ENCODE data around the gene DCLK1.

The DCLK1 gene

DNA sequence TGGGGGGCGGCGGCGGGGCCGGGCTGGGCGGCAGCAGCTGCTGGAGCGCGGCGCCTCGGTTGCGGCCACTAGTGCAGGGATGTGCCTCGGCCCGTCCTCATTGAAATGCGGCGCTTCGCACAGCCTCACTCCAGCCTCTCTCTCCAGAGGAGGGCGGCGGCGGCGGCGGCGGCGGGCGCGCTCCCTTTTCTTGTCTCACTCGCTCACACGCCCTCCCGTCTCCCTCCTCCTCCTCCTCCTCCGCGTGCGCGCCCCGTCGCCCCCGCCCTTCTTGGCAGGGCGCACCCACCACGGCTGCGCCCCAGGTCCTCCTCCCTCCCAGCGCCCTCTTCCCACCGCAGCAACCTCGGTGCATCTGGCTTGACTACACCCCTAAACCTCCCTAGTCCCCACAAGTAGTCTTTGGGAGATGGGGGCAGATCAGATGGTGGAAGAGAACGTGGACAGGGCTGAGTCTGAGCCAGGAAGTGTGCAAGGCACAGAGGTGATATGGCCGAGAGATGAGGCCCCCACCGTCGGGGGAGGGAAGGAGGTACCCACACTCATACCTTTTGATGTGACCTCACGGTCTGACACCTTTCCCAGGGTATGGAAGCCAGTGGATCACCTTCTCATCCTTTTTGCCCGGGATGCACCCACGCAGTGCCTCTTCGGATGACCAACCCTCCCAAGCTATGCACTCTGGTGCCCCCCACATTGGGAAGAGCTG, at the start of gene DCLK1:
Gene DCLK1 (minus strand): TSS at position 161 of the 709 bp plus-strand sequence.
- DNase-seq: no peak

DNA sequence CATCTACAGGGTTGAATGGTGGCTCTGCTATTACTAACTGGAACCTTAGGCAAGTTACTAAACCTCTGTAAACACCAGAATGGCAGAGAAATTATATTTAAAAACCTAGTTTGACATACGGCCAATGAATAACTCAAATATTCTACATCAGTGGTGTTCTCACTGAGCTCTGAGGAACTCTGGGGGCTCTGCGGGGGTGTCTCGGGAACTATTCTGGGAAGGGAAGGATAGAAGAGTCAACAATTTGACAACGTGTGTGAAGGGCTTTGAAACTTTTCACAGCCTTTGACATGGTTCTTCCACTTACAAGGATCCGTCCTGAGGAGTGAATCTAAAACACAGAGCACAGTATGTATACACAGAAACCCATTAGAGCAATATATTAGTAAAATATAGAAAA, 44.4 kb upstream of the DCLK1 start:
- DNase-seq: no peak

DNA sequence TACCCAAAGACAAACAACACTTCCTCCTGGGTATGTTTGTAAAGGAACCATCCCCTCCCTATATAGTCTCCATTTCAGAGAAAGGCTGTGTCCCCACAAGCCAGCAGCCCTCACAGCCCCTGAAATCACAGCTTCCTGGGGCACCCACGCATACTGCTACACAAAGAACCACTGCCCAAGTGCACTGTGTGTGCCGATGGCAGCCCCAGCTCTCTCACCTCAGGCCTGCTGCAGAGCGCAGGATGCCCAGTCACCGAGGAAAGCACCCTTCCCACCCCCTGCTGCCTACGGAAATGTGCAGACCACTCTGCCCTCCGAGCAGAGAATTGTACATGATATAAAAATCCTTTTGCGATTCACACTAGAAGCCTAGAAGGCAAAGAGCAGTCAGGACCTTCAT, 43.7 kb upstream of the DCLK1 start:
- DNase-seq: no peak

DNA sequence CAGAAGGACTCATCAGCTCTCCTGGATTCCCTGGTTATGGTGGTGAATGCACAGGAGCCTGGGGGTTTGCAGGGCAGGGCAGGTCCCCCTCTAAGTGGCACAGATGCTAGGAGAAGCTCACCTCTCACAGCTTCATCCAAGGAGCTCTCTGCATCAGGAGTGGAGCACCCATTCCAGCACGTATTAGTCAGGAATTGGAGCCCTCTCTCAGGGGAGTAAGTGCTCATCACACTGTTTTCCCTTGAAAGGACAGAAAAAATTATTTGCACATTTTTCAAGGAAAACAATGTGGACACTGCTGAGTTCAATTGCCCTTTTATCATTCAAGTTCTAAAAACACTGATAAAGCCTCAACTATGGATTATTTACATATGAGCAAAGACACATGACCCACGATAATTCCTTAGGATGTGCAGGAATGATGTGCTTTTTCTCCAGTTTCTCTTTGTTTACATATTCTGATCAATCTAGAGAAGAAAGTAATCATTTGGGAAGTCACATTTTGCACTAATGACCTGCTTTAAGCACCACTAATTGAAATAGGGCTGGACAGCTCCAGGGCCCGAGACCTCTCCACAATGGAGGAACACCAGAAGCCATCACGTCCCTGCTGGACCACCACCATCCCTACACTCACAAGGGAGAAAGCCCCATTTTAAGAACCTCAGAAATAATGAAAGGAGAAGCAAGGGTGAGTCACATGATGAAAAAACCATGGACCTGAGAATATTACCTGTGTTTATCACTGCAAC, 42.6 kb upstream of the DCLK1 start:
- no peak for DNase-seq

DNA sequence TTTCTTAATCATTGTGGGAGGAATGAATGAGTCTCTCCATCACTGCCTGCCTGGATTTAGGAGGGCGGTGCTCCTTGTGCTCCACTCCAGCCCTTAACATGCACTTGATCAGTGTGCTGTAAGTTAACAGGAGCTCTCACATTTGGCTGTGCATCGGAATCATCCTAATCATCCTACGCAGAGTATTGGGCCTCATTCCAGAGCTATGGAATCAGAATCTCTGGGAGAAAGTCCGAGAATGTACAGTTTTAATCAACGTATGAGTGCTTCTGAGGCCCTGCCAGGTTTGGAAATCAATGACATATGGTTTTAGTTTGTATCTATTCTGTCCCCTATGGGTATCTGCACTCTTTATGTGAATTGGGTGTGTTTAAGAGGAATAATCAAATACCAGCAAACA, 34.9 kb upstream of the DCLK1 start:
- no peak for DNase-seq

DNA sequence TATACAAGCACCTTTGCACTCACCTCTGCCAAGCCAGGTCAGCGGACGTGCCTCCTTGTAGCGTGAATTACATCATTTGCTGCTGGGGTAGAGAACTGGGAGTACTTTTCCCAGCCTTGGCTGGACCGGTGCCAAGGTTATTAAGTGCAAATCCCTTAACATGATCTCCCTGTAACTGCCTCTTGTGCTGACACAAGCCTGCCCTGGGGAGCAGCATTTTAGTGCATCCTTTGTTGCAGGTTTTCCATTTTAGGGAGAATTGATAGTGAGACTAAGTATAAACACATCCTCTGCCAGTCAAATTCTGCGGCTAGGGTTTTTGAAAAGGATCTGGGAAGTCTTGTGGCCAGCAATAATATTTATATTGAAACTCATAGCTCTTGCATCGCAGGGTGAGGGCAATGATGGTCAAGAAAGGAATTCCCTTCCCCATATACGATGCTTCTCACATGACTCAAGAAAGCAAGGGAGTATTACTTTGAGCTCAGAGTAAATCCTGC, 32.7 kb upstream of the DCLK1 start:
- peak; percentile 51 for DNase-seq

DNA sequence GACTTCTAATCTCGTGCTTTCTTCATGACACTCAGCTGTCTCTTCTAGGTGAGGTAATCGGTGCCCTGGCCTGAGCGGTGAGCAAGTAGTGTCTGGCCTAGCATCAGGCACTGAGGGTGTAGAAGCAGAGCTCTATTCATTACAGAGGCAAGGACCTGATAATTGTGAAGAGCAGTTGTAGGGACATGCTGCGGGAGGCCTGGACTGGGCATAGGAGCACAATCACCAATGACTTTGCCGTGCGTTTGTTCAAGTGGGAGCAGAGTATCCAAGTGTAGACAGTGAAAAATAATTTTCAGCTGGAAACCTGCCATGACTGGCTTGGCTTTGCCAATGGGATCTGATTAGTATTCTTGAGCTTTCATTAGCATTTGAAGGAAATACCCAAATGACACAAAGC, 32.1 kb upstream of the DCLK1 start:
- no peak for DNase-seq

DNA sequence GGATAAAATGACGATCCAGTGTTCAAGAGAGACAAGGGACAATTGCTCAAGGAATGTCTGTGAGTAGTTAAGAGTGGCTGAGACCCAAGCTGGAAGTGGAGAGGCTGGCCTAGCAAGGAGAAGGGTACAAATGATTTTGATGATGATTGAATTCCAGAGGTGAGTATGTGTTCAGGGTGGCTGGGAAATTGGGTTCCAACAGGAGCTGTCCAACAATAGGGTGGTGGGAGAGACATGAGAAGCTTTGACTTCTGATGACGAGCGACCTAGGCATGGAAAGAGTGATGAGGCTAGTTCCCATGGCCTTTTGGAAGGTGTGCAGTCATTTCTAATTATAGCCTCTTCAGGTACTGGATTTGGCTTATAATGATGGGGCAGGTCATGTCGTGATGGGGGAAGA, 29.1 kb upstream of the DCLK1 start:
- DNase-seq: no peak

DNA sequence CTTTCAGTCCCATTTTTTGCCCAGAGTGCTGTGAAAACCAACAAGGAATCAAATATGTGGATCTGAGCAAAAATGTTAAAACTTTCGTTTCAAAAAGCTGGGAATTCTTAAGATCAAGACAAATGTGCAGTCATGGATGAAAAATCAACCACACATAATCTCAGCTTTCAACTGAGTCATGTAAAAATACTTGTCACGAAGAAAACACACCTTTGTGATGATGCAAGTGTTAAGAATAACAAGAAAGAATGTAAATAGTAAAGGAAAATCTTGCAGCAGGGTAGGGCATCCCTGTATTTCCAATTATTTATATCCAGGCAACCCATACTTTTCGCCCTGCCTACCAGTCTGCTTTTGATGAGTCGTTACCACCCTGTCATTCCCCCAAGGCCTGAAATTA, 27.4 kb upstream of the DCLK1 start:
- no peak for DNase-seq

DNA sequence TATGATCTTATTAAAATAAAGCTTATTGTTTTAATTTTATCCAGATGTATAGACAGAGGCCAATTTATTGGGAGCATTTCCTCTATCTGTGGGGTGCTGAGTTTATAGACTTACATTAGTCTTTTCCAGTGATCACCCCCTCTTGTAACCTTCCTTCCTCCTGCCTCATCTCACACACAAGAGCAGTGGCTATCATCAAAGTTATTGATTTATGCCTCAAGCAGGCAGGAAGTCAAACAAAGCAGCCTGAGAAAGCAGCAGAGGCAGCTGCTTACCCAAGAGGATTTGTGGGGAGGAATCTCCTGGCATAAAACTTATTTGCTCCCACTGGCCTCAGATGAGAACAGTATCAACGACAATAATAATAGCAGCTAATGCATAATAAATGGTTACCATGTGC, 26.3 kb upstream of the DCLK1 start:
- DNase-seq: no peak

DNA sequence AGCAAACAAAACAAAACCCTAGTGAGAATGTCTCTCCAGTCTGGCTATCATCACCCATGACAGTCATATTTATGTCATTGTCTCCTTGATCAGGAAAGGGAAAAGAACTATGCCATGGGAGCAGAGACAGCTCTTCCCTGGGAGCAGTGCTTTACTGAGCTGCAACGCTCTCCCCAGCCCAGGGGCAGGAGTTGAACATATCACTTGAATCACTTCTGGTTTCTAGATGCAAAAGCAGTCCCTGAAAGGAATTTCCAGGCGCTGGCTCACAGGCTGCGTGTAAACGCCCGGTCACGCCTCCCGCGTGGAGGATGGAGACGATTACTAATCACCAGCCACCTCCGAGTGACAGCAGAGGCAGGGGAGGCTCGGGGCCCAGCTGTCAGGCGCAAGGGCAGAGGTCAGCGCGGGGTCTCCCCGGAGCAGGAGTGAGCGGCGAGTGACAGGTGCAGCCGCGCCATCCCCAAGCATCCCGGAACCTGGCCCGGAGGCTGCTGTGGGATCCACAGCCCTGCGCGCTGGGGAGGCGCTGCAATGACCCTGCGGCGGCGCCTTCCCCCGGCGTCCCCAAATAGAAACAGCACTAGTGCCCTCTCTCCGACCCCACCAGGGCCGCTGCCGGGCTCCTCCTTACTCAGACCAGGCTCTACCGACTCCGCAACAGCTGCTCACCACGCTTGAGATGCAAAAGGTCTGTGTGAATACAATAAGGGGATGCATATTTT, 23.5 kb upstream of the DCLK1 start:
- no peak for DNase-seq

DNA sequence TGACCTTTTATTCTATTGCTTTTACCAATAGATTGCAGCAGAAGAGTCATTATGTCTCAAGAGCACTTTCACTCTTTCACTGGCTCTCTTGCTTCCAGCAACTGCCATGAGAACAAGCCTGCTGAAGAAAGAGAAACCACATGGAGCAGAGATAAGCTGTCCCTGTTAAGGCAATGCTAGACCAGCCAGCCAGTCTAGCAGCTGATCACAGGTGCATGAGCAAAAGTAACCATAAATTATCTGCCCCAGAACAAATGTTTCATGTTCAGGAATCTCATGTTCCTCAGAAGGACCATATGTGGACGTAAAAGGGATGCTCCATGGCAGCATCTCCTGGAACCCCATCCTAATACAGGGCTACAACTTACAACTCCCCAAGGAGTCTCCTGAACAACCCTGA, 20.4 kb upstream of the DCLK1 start:
- no peak for DNase-seq

DNA sequence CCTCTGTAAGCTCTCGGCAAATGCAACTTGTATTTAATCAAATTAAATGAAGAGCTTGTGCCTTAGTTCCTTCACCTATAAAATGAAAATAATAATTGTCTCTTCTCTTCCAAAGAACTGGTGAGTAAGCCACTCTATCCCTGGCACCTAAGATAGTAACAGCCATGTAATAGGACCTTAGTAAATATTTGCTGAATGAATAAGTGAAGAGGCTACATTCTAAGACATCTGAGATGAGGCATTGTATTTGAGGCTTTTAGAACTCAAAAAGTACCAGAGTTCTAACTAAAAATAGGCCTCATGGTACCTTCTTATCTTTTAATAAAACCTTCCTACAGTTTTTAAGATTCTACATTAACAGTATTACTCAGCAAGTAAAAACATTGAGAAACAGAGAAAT, 17.3 kb upstream of the DCLK1 start:
- DNase-seq: no peak

DNA sequence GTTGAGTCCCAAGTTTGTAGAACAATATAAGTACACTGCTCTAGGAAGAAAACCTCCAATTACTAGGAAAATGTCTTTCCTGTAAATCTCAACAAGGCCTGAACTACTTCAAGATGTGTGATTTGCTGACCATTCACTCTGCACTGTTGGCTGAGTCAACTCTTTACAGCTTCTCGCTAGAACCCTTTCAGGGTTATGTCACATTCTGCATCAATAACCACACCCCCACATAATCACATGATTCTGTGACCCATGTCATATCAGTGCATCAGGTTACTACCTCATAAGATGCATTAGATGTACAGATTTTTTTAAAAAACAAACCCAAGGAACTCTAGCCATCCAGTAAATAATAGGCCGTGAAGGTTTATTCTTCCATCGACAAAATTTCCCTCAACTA, 16.1 kb upstream of the DCLK1 start:
- DNase-seq: no peak

DNA sequence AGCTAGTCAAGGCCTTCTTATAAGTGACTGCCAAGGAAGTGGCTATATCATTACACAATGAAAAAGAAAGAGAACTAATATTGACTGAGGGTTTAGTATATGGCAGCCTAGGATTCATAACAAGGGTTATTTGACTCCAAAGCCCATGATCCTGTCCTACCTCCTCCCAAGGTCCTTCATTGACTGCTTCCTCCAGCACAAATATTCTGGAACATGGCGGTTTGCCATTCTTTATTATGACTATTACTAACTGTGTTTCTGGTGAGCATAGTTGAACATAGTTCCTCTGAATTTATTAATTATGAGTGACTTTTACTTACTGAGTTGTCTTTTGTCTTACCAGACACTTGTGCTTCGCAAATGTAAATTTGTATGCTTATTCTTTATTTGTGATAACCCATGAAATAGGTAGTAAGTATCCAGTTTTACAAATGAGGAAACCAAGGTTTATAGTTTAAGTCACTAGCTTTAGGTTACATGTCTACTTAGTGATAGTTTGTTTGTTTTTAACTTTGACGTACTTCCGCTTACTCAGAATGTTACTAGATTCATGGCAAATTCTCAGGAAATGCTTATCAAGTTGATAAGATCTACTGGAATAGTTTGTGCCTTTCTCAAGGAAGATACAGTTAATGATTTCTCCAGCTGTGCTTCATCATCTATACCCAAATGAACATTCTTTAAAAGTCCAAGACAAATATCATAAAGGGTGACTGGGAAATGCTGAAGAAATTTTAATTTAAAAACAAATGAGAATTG, 15.5 kb upstream of the DCLK1 start:
- no peak for DNase-seq

DNA sequence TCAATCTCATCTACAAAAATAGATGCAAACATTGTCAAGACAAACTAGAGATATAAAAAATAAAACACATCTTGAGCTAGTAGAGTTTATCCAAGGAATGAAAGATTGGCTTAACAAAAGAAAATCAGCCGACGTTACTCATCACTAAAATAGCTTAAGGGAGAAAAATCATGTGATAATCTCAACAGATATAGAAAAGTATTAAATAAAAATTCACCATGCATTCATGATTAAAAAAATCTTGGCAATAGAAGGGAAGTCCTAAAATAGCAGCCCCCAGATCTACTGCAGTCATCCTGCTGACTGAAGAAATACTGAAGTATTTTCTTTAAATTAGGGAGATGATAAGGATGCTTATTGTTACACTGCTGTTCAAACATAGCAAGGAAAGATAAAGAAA, 12.6 kb upstream of the DCLK1 start:
- DNase-seq: no peak

DNA sequence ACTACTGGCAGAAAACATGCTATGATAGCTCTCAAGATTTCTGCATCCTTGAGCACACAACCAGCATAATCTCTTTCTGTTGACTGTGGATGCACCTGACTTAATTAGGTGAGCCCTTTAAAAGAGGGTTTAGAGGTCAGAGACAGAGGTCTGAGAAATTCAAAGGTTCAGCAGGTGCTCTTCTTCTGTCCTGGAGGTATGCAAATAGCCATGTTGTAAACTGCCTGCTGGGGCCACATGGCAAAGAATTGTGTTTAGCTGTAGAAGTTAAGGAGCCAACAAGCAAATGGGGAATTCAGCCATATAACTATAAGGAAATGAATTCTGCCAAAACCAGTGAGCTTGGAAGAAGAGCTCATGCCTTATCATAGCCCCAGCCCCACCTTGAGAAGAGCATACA, 11.6 kb upstream of the DCLK1 start:
- DNase-seq: no peak

DNA sequence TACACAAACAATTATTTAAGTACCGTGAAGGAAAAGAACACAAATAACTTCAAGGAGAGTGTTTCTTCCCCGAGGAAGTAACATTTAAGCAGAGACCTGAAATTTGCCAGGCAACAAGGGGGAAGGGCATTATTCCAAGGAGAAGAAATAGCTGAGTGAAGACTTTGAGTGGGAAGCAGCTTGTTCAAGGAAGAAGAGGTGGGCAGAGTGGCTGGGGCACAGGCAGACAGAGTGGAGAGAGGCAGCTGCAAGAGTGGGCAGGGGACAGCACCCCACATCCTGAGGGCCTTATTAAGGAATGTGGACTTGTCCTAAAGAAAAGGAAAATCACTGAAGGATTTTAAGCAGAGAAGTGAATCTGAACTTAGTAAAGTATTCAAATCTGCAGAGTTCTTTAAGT, 4.7 kb upstream of the DCLK1 start:
- DNase-seq: no peak

DNA sequence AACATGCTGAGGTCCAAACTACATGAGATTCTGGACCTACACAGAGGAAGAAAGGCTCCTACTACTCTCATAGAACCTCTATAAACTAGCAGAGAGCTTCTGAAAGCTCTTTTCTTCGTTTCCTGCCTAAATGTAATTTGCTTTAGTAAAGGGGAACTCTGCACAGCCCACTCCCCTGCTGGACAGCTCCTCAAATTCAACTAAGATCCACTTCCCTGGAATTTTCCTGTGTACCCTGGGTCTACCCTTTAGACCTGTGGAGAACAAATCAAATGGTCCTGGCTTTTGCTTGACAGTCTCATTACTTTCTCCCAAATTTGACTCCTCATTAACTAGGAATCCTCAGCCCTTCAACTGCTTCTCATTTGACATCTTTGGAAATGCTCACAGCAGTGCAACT, 3.5 kb upstream of the DCLK1 start:
- DNase-seq: no peak

DNA sequence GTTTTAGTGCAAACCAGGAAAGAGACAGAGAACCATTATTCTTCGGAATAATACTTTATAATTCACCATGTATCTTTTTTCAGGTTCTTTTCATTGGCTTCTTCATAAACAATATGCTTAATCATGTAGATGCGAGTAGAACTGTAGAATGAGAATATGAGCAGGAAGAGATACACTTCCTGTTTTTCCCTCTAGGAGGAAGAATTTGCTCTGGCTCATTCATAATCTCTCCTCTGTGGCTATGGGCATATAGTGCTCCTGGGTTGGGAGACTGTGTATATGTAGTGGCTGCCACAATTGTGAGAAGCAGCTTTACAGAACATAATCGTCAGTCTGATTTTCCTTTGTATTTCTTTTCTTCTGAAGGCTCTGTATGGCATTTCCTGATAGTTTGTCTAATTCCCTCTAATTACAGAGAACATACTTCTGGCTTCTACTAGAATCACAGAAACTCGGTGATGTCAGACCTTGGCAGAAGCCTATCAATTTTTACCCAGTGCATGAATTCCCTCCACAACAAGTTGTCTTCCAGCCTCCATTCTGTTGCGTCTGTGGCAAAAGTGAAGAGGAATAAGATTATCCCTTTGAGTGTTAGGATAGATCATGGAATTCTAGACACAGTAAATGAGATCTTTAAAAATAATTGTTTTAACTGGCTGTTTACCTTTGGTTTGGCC, 2.9 kb upstream of the DCLK1 start:
- no peak for DNase-seq

DNA sequence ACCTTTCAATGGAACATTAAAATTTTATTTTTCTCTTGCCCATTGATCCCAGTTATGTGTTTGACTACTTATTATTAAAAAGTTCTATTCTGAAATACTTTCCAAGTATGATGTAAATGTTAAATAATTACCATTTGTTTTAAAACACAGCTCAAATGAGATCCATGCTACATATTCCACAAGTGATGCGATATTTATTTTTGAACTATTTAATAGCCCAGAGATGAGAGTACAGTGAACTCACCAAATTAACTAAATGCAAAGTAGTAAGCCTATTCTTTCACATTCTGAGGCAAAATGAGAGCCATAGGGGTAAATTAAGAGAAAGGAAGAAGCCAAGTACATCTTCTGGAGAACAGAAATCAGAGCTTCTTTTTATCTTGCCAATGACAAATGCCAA, 1.2 kb upstream of the DCLK1 start:
- DNase-seq: no peak

DNA sequence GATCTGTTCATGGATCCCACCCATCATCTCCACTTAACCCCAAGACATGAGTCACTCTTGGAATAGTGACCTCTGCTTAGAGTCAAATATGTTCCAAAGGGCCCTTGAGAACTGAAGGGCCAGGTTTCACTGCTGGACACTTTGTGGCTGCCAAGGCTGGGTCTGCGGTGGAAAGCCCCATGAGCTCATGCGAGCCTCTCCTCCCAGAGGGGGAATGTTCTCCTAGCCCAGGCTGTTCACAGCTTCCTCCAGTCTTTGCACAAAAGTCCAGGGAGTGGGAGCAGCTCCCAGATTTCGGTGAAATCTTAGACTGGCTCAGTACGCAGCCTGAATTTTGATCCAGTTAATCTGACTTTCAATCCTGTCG, 732 bp upstream of the DCLK1 start:
- no peak for DNase-seq
